NCI-H345 treated with DMSO at 0.1 percent for 48 hours (cell line): Measurements from ENCODE around the gene ZNF653.
"Not testable (repeated sequence)": the region's sequence is repeated elsewhere in the genome, so short reads cannot be mapped to it uniquely, and the experiment has no call there.

Experiments used
- DNase-seq: peaks from one replicate; lab custom pipeline; 2025; ENCODE audit not compliant: unreplicated experiment; lab: John Stamatoyannopoulos, UW

ZNF653 gene

GRCh38 chr19:11457831-11458230, 47.8 kb downstream of the ZNF653 start:
- DNase-seq: no peak

- no peak for DNase-seq
These were observed 48.5 kb downstream of the ZNF653 start for GRCh38 chr19:11457115-11457514.

- DNase-seq: no peak
These were observed 49.0 kb downstream of the ZNF653 start for GRCh38 chr19:11456659-11457058.

DNA sequence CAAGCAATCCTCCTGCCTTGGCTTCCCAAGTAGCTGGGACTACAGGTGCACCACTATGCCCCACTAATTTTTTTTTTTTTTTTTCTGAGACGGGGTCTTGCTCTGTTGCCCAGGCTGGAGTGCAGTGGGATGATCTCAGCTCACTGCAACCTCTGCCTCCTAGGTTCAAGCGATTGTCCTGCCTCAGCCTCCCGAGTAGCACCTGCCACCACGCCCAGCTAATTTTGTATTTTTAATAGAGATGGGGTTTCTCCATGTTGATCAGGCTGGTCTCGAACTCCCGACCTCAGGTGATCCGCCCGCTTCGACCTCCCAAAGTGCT, 50.4 kb downstream of the ZNF653 start:
- DNase-seq: not testable (repeated sequence)

DNA sequence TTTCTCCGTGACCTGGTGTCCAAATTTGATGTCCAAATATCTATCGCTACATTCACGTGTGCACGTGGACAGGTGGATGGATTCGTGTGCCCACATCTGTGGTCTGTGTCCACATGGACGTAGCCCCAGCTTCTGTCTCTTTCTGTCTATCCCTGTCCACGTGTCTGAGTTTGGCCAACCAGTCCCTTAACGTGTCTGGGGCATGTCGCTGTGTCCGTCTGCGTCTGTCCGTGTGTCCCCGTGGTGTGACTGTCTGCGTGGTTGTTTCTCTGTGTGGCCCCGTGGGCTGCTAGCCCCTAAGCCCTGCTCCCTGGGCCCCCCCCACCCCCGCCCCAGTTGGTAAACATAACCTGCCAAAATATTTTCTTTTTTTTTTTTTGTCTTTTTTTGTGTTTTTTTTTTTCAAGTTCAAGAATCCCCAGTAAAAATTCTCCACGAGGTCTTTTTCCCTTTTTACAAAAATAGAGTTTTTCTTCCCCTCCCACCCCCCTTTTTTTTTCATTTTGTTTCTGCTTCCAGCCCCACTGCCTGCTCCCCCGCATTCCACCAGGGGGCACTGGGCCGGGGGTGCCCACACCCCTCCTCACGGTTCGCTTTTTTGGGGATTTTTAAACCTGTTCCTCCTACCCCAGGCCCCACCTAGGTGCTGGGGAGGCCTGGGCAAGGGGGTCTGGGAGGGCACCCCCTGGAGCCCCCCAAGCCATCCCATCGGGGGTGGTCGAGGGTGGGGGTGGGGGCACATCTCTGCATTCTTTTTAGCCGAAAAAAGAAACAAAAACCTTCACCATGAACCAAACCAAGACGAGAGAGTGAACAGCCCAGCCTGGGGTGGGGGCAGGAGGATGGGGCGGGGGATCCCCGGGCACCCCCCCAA, 51.9 kb downstream of the ZNF653 start:
- DNase-seq: no peak

GRCh38 chr19:11452620-11453310, 52.9 kb downstream of the ZNF653 start:
- DNase-seq: no peak

DNA sequence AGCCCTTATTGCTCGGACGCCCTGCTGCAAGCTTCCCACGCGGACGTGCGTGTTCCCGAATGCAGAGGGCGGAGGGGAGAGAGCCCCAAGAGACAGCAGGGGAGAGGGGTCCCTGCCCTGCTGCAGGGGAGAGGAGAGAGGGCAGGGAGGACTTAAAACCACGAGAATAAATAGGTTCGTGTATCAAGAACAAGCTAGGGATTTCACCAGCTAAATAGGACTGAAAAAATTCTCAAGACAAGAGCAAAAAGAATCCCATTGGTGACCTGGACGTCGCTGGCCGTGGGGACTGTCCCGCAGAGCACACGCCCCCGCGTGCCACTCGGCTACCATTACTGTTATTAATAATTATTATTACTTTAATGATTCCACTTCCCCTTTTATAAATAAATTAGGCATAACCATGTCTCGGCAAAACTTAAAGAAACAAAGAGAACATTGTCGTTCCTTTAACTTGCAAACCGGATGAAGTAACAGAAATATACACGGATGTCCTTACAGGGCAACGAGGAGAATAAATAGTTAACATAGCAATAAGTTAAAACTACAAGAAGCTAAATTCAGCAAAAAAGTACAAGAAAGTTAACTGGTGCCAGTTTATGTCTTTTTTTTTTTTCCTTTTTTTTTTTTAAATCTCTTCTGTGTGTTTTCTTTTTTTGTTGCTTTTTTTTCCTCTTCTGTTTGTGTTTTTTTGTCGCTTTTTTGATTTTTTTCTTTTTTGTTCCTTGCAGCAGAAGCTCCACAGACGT, 53.6 kb downstream of the ZNF653 start:
- no peak for DNase-seq

DNA sequence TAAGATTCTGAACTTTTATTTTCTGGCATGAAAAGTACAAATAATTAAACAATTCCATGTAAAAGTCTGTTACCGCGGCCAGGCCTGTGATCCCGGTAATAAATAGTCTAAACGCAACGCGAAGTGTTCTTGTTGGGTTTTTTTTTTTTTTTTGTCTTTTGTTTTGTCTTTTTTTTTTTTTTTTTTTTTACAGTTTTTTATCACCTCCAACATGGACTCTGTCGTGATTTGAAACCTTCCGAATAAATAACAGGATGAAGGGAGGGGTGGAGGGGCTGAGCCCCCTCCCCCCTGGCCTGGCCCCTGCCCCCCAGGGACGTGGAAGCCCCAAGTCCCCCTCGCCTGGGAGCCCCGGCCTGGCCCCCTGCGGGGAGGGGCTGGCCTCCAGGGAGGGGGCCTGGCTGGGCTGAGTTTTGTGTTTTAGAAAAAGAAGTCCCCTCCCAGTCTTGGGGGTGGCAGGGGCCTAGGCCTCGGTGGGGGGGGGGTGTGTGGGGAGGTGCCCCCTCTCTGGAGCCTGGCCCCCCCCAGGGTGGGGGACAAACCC, 54.2 kb downstream of the ZNF653 start:
- no peak for DNase-seq

- no peak for DNase-seq
These were observed 54.9 kb downstream of the ZNF653 start for GRCh38 chr19:11450570-11451326.

GRCh38 chr19:11448923-11449554, 56.6 kb downstream of the ZNF653 start:
- DNase-seq: no peak

GRCh38 chr19:11448410-11448809, 57.2 kb downstream of the ZNF653 start:
- DNase-seq: no peak

- no peak for DNase-seq
These were observed 58.0 kb downstream of the ZNF653 start for GRCh38 chr19:11447347-11448262.

GRCh38 chr19:11446652-11447301, 58.9 kb downstream of the ZNF653 start:
- no peak for DNase-seq

DNA sequence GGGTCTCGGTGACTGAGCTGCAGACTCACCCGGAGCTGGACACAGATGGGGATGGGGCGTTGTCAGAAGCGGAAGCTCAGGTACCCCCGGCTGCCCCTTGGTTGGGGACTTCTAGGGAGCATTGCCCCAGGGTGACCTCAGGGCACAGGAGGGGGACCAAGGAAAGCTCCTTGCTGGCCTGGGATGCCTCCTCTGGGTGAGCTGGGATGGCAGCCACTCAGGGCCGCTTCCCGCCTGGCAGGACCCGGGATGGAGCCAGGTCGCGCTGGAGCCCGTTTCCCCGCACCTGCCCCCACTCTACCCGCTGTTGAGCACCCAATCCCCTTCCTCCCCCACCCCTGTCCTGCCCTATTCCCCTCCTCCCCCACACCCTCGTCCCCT, 59.4 kb downstream of the ZNF653 start:
- DNase-seq: no peak

- no peak for DNase-seq
These were observed 60.5 kb downstream of the ZNF653 start for GRCh38 chr19:11445141-11445540.

DNA sequence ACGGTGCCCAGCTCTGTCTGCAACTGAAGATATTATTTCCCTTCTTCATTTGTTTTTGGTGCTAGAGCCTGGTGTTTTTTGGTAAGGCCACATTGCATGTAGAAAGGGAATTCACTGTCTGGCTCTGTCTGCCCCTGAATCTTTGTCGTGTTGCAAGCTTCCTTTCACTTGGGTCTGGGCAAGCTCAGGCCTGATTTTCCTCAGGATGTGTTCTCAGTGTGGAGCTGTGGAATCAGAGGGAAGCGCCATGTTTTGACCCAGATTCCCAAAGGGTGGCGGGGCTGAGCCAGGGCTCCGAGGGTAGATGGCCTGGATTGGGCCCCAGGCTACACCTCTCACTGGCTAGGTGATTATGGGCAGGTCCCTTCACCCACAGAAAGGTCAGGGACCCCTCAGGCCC, 61.6 kb downstream of the ZNF653 start:
- DNase-seq: no peak

GRCh38 chr19:11437955-11438354, 67.7 kb downstream of the ZNF653 start:
- no peak for DNase-seq

- DNase-seq: no peak
These were observed 69.8 kb downstream of the ZNF653 start for GRCh38 chr19:11435833-11436313.
